ENCODE measurements around the gene TTC27. TPM values are rescaled to one million over a fixed set of nuclear protein-coding genes. Genes with fewer than 3 reads are reported as not detected.

Gene TTC27
- total RNA-seq, 1 donor from 2014 or later, result 18.4 TPM

GRCh38 chr2:32742376-32742775, 114.5 kb downstream of the TTC27 start:
- no peaks in the 10 kb centered on the region for H3K27me3 Mint-ChIP-seq (ENCODE audit: low read depth)
- peaks cover 6% of the 10 kb centered on the region for H3K9me3 Mint-ChIP-seq
- H3K27ac Mint-ChIP-seq, result no peak overlapping the region
- peaks cover 21% of the 10 kb centered on the region for H3K36me3 Mint-ChIP-seq
- DNase-seq (ENCODE audit: low spot score in 2 of 2, unreplicated experiment in 2 of 2), result no peak
- H3K4me1 Mint-ChIP-seq, result peaks cover 19% of the 10 kb centered on the region
- TF ChIP-seq CTCF (IDR thresholded peaks at IDR 0.05; ENCODE audit: unreplicated experiment), result no peak
- H3K4me3 Mint-ChIP-seq, result no peak overlapping the region

- Mint-ChIP-seq H3K27me3 (ENCODE audit: low read depth) (no peaks in the 10 kb centered on the region), H3K9me3 (peaks cover 16% of the 10 kb centered on the region), H3K36me3 (peaks cover 32% of the 10 kb centered on the region), H3K4me3 (no peak overlapping the region), H3K27ac (no peak overlapping the region), H3K4me1 (peaks cover 16% of the 10 kb centered on the region)
- no peak for TF ChIP-seq CTCF (IDR thresholded peaks at IDR 0.05; ENCODE audit: unreplicated experiment)
- no peak for DNase-seq (ENCODE audit: low spot score in 2 of 2, unreplicated experiment in 2 of 2)
These were observed 115.8 kb downstream of the TTC27 start for GRCh38 chr2:32743480-32744236.

- Mint-ChIP-seq H3K36me3 (peaks cover 46% of the 10 kb centered on the region), H3K9me3 (peaks cover 26% of the 10 kb centered on the region), H3K27me3 (ENCODE audit: low read depth) (no peaks in the 10 kb centered on the region), H3K27ac (no peak overlapping the region), H3K4me3 (no peak overlapping the region), H3K4me1 (peaks cover 3% of the 10 kb centered on the region)
- DNase-seq (ENCODE audit: low spot score in 2 of 2, unreplicated experiment in 2 of 2), result no peak
- no peak for TF ChIP-seq CTCF (IDR thresholded peaks at IDR 0.05; ENCODE audit: unreplicated experiment)
These were observed 117.3 kb downstream of the TTC27 start for GRCh38 chr2:32745191-32745590.

GRCh38 chr2:32745675-32746074, 117.8 kb downstream of the TTC27 start:
- Mint-ChIP-seq H3K9me3 (peaks cover 29% of the 10 kb centered on the region), H3K27me3 (ENCODE audit: low read depth) (no peaks in the 10 kb centered on the region), H3K4me3 (no peak overlapping the region), H3K27ac (no peak overlapping the region), H3K4me1 (peaks cover 2% of the 10 kb centered on the region), H3K36me3 (peaks cover 48% of the 10 kb centered on the region)
- DNase-seq (ENCODE audit: low spot score in 2 of 2, unreplicated experiment in 2 of 2), result no peak
- no peak for TF ChIP-seq CTCF (IDR thresholded peaks at IDR 0.05; ENCODE audit: unreplicated experiment)

GRCh38 chr2:32746669-32747068, 118.8 kb downstream of the TTC27 start:
- H3K27me3 Mint-ChIP-seq (ENCODE audit: low read depth), result no peaks in the 10 kb centered on the region
- no peaks in the 10 kb centered on the region for H3K4me1 Mint-ChIP-seq
- no peak overlapping the region for H3K4me3 Mint-ChIP-seq
- TF ChIP-seq CTCF (IDR thresholded peaks at IDR 0.05; ENCODE audit: unreplicated experiment), result no peak
- peaks cover 33% of the 10 kb centered on the region for H3K9me3 Mint-ChIP-seq
- no peak overlapping the region for H3K27ac Mint-ChIP-seq
- H3K36me3 Mint-ChIP-seq, result peaks cover 50% of the 10 kb centered on the region
- no peak for DNase-seq (ENCODE audit: low spot score in 2 of 2, unreplicated experiment in 2 of 2)

All from mesothelial cell of epicardium (in vitro differentiated cells).